ENCODE measurements around the gene ATF4. TPM values are rescaled to one million over a fixed set of nuclear protein-coding genes. Genes with fewer than 3 reads are reported as not detected.

The ATF4 gene
- total RNA-seq, 1 experiment from 2014 or later, result 608 TPM

GRCh38 chr22:39535831-39536449 lies 15.6 kb downstream of the ATF4 start:
- Histone ChIP-seq H3K79me2 (ENCODE audit: insufficient read depth, low read length) (peaks cover 16% of the 10 kb centered on the region), H3K27ac (ENCODE audit: low read depth, low read length) (no peak overlapping the region), H3K4me1 (ENCODE audit: control insufficient read depth in 1 of 2, insufficient read depth in 2 of 2, low read length in 2 of 2) (peaks cover 25 to 35% of the 10 kb centered on the region in 2 experiments), H3K9me3 (ENCODE audit: control insufficient read depth in 1 of 2, insufficient read depth in 1 of 2, low read depth in 1 of 2, low read length in 2 of 2) (no peaks in the 10 kb centered on the region), H4K20me1 (ENCODE audit: insufficient read depth) (no peaks in the 10 kb centered on the region), H3K9ac (ENCODE audit: low read length) (no peak overlapping the region), H3K27me3 (ENCODE audit: insufficient read depth, low read length) (no peaks in the 10 kb centered on the region), H3K36me3 (ENCODE audit: control insufficient read depth in 1 of 2, insufficient read depth in 2 of 2, low read length in 2 of 2) (peaks cover 0 to 2% of the 10 kb centered on the region in 2 experiments; a peak in 1 of 4 replicates), H3K4me2 (ENCODE audit: low read length) (no peak overlapping the region), H3K9me2 (ENCODE audit: insufficient read depth) (no peaks in the 10 kb centered on the region), H2AFZ (ENCODE audit: low read depth, low read length, poor library complexity, severe bottlenecking) (no peak overlapping the region), H3K4me3 (replicated peaks in 1 of 2; ENCODE audit: low read depth in 1 of 2, low read length in 2 of 2) (no peak overlapping the region)
- BruUV-seq (replicated peaks), result no TSS peak
- ChIA-PET CTCF (interaction anchor here (1.1 to 2.9 kb wide), 5 partner anchors 9 to 501 kb away, joined by 3 to 20 read pairs (median 9); no protein-coding TSS in a partner anchor), POLR2A (interaction anchor here (1.1 kb wide), 1 partner anchor 16 kb away, joined by 3 read pairs; the partner anchor contains the start of gene ATF4), RAD21 (ENCODE audit: low non-redundant PET in 1 of 2, low total read pairs in 2 of 2, uncharacterized antibody in 2 of 2, unreplicated experiment in 2 of 2) (no interaction called here)
- intact Hi-C loops (cut with micrococcal nuclease), result loop anchor here (2.0 to 10.0 kb wide), 3 partner anchors 273 to 501 kb away; no protein-coding TSS in a partner anchor
- no peak for ATAC-seq
- no peak for DNase-seq (ENCODE audit: low read depth, low spot score)
- TF ChIP-seq EZH2 (IDR thresholded peaks at IDR 0.05), result no peak
- no peak for TF ChIP-seq ZNF274 (IDR thresholded peaks at IDR 0.05; ENCODE audit: low read depth, low read length)
- no peak for TF ChIP-seq EGR1 (IDR thresholded peaks at IDR 0.05; ENCODE audit: low read depth)
- TF ChIP-seq REST (IDR thresholded peaks at IDR 0.05; ENCODE audit: low read depth), result no peak
- no peak for TF ChIP-seq ATF3 (IDR thresholded peaks at IDR 0.05)
- TF ChIP-seq YY1 (IDR thresholded peaks at IDR 0.05; ENCODE audit: extremely low read depth, insufficient replicate concordance, low read depth, low read length), result no peak
- TF ChIP-seq, protein P1, sequence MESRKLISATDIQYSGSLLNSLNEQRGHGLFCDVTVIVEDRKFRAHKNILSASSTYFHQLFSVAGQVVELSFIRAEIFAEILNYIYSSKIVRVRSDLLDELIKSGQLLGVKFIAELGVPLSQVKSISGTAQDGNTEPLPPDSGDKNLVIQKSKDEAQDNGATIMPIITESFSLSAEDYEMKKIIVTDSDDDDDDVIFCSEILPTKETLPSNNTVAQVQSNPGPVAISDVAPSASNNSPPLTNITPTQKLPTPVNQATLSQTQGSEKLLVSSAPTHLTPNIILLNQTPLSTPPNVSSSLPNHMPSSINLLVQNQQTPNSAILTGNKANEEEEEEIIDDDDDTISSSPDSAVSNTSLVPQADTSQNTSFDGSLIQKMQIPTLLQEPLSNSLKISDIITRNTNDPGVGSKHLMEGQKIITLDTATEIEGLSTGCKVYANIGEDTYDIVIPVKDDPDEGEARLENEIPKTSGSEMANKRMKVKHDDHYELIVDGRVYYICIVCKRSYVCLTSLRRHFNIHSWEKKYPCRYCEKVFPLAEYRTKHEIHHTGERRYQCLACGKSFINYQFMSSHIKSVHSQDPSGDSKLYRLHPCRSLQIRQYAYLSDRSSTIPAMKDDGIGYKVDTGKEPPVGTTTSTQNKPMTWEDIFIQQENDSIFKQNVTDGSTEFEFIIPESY (IDR thresholded peaks at IDR 0.05; ENCODE audit: extremely low read depth, insufficient replicate concordance, low read length), result no peak
- no peak for TF ChIP-seq RAD21 (IDR thresholded peaks at IDR 0.05; ENCODE audit: low read depth)
- TF ChIP-seq ZFX (IDR thresholded peaks at IDR 0.05), result no peak
- TF ChIP-seq, protein P2, sequence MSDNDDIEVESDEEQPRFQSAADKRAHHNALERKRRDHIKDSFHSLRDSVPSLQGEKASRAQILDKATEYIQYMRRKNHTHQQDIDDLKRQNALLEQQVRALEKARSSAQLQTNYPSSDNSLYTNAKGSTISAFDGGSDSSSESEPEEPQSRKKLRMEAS (IDR thresholded peaks at IDR 0.05), result no peak
- no peak for TF ChIP-seq CBX3 (IDR thresholded peaks at IDR 0.05; ENCODE audit: low read depth)
- TF ChIP-seq FOSL1 (IDR thresholded peaks at IDR 0.05; ENCODE audit: low read depth), result no peak
